GM06990 (cell line): ENCODE results near the gene NAA80.

Experiments
- DNase-seq: peaks from one replicate; pipeline ENCODE4 v3.0.0-alpha.2; 2011; ENCODE audit not compliant: insufficient read length; ENCODE audit errors: extremely low read depth
- H3K27me3 ChIP-seq: replicated peaks from 2 replicates; pipeline ENCODE4 v1.6.0; 2011; ENCODE audit warnings: low read length; ENCODE audit not compliant: control insufficient read depth, insufficient read depth
- H3K36me3 ChIP-seq: 2 replicates; pipeline ENCODE4 v1.5.1; 2011; ENCODE audit warnings: low read length; ENCODE audit not compliant: control insufficient read depth, insufficient read depth
- H3K4me3 ChIP-seq: replicated peaks from 2 replicates; pipeline ENCODE4 v1.5.1; 2011; ENCODE audit warnings: low read depth, mild to moderate bottlenecking, control low read depth, low read length
- TF ChIP-seq, protein P1 (sequence below): IDR thresholded peaks from 2 replicates; pipeline ENCODE4 v1.5.1; 2011; ENCODE audit warnings: low read length, control low read depth, mild to moderate bottlenecking, inconsistent platforms; ENCODE audit not compliant: insufficient read depth, poor library complexity, severe bottlenecking

NAA80 gene

GRCh38 chr3:50300681-50301254, 1.6 kb upstream of the NAA80 start:
- no peaks in the 10 kb centered on the region for H3K36me3 ChIP-seq
- DNase-seq: no peak
- no peaks in the 10 kb centered on the region for H3K27me3 ChIP-seq
- no peak overlapping the region for H3K4me3 ChIP-seq
- TF ChIP-seq, protein P1, sequence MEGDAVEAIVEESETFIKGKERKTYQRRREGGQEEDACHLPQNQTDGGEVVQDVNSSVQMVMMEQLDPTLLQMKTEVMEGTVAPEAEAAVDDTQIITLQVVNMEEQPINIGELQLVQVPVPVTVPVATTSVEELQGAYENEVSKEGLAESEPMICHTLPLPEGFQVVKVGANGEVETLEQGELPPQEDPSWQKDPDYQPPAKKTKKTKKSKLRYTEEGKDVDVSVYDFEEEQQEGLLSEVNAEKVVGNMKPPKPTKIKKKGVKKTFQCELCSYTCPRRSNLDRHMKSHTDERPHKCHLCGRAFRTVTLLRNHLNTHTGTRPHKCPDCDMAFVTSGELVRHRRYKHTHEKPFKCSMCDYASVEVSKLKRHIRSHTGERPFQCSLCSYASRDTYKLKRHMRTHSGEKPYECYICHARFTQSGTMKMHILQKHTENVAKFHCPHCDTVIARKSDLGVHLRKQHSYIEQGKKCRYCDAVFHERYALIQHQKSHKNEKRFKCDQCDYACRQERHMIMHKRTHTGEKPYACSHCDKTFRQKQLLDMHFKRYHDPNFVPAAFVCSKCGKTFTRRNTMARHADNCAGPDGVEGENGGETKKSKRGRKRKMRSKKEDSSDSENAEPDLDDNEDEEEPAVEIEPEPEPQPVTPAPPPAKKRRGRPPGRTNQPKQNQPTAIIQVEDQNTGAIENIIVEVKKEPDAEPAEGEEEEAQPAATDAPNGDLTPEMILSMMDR: no peak

DNA sequence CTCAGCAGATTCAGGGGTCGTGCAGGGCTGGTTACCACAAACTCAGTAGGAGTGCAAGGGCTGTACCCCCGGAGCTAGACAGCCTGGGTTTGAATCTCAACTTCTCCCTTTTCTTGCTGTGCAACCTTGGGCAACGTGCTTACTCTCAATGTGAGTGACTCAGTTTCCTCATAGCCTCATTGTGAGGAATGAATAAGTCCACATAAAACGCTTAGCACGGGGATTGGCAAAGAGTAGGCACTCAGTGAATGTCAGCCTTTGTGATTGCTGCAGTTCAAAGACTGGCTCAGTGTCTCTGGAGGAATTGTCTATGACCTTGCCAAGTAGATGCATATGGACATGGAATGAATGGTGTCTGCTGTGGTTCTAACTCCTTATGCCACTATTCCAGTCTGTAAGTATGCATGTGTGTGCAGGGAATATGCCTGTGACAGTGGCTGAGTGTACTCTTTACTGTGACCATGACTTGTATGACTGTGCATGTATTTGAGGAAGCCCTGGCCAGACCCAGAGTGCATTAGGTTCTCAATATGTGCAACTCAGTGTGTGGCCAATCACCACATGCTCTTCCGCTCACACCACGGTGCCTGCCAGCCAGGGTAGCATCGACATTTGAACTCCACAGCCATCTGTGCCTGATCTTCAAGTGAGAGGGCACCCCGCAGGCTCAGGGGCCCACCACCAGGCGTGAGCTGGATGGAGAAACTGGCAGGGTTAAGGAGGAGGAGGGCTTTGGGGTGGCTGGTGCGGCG, 900 bp upstream of the NAA80 start:
- H3K36me3 ChIP-seq: no peaks in the 10 kb centered on the region
- DNase-seq: no peak
- peak overlapping the region; percentile 63 for H3K4me3 ChIP-seq
- H3K27me3 ChIP-seq: no peaks in the 10 kb centered on the region
- TF ChIP-seq, protein P1: no peak

DNA sequence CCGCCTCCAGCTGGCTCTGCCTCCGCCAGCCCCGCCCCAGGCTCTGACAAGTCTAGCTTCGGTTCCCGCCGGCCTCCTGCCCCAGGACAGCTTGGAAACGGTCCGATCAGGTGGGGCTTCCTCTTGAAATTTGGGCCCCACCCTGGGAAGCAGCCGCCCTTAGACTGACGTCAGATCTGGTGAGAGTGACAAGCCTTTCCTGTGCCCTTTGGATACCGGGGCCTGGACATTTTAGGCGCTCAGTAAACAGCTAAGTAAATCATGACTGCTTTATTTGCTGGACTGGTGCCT, 378 bp upstream of the NAA80 start:
- H3K4me3 ChIP-seq: peak overlapping the region; percentile 63

GRCh38 chr3:50297896-50298725, 1.1 kb downstream of the NAA80 start:
- TF ChIP-seq, protein P1: no peak
- DNase-seq: no peak
- H3K4me3 ChIP-seq: peak overlapping the region; percentile 76

More for the DNA sequence above, 378 bp upstream of the NAA80 start:
- Histone ChIP-seq H3K27me3 (no peaks in the 10 kb centered on the region), H3K36me3 (no peaks in the 10 kb centered on the region)
- DNase-seq: no peak
- TF ChIP-seq, protein P1: no peak

DNA sequence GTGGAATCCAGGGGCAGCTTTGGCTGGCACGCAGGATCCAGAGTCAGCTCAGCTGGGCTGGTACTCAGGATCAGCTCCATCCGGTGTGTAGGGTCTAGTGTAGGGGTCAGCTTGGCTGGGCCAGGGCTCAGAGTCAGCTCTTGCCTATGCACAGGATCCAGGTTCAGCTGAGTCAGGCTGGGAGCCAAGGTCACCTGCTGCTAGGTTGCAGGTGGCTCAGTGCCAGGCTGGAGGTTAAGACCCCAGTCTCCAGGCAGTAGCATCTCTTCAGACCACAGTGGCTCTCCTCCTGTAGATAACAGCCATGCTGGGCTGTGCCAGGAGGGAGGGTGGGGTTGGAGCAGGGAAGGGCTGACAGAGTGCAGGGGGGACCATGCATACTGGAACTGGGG, 1.8 kb downstream of the NAA80 start:
- Histone ChIP-seq H3K4me3 (no peak overlapping the region), H3K36me3 (no peaks in the 10 kb centered on the region), H3K27me3 (no peaks in the 10 kb centered on the region)
- no peak for DNase-seq
- TF ChIP-seq, protein P1: no peak

More at GRCh38 chr3:50297896-50298725, 1.1 kb downstream of the NAA80 start:
- Histone ChIP-seq H3K36me3 (no peaks in the 10 kb centered on the region), H3K27me3 (no peaks in the 10 kb centered on the region)
